SK-N-SH (cell line): ENCODE measurements around the gene SAT2. TPM values are rescaled to one million over a fixed set of nuclear protein-coding genes. Genes with fewer than 3 reads are reported as not detected.
"Not testable (repeated sequence)": the region's sequence is repeated elsewhere in the genome, so short reads cannot be mapped to it uniquely, and the experiment has no call there.

Source experiments
- CTCF ChIA-PET: fragments of 300-600, 350-600 bp; formaldehyde crosslinking; extraction: SDS; loops from one replicate; lab custom pipeline; 2021; lab: Yijun Ruan, JAX
- POLR2A ChIA-PET: fragments of 350-600 bp; sonication (Branson Sonifier 250); formaldehyde crosslinking; extraction: SDS; loops from one replicate; lab custom pipeline; 2020; ENCODE audit warnings: antibody characterized with exemption, inconsistent platforms; lab: Yijun Ruan, JAX
- DNase-seq: peaks from one replicate; pipeline ENCODE4 v3.0.0; 2012
- H2AFZ ChIP-seq: fragments of 200-600 bp; sonication (generic); 2 replicates; pipeline ENCODE4 v1.8.1; 2016; ENCODE audit warnings: antibody characterized with exemption, mild to moderate bottlenecking, low read depth
- H3F3A ChIP-seq: fragments of 200-600 bp; sonication (generic); replicated peaks from 2 replicates; pipeline ENCODE3; 2016; ENCODE audit warnings: antibody characterized with exemption, mild to moderate bottlenecking; ENCODE audit not compliant: insufficient read depth
- H3K27ac ChIP-seq, 2 experiments: fragments of 200-500 bp in 1 of 2; fragments of 200-600 bp in 1 of 2; sonication (Bioruptor generic) in 1 of 2; sonication (generic), shearing (Covaris generic) in 1 of 2; 2 replicates each; pipeline versions ENCODE4 v1.5.1 to v1.6.1; 2014 to 2016; ENCODE audit warnings: low read depth in 2 of 2, inconsistent platforms in 1 of 2, low read length in 1 of 2, mild to moderate bottlenecking in 1 of 2, mixed read lengths in 1 of 2
- H3K27me3 ChIP-seq: fragments of 200-600 bp; sonication (generic), shearing (Covaris generic); 2 replicates; pipeline ENCODE4 v1.6.1; 2016; ENCODE audit warnings: mixed run types; ENCODE audit not compliant: insufficient read depth
- H3K36me3 ChIP-seq, 2 experiments: fragments of 200-500 bp in 1 of 2; fragments of 200-600 bp in 1 of 2; sonication (Bioruptor generic) in 1 of 2; sonication (generic) in 1 of 2; replicated peaks in 1 of 2; 2 replicates each; pipeline versions ENCODE3 to v1.5.1; 2014 to 2016; ENCODE audit warnings: low read length in 1 of 2, mild to moderate bottlenecking in 1 of 2; ENCODE audit not compliant: insufficient read depth in 2 of 2, control insufficient read depth in 1 of 2
- H3K4me1 ChIP-seq, 2 experiments: fragments of 200-500 bp in 1 of 2; fragments of 200-600 bp in 1 of 2; sonication (Bioruptor generic) in 1 of 2; sonication (generic), shearing (Covaris generic) in 1 of 2; 2 replicates each; pipeline versions ENCODE4 v1.5.1 to v1.6.1; 2014 to 2016; ENCODE audit warnings: low read depth in 1 of 2, low read length in 1 of 2, mixed run types in 1 of 2; ENCODE audit not compliant: insufficient read depth in 2 of 2, control insufficient read depth in 1 of 2
- H3K4me2 ChIP-seq: fragments of 200-600 bp; sonication (generic), shearing (Covaris generic); 2 replicates; pipeline ENCODE4 v1.6.1; 2017; ENCODE audit warnings: mixed run types
- H3K4me3 ChIP-seq, 2 experiments: fragments of 200-500 bp in 1 of 2; fragments of 200-600 bp in 1 of 2; sonication (Bioruptor generic) in 1 of 2; sonication (generic), shearing (Covaris generic) in 1 of 2; 2 replicates each; pipeline versions ENCODE4 v1.5.1 to v1.8.1; 2014 to 2016; ENCODE audit warnings: low read depth in 2 of 2, inconsistent platforms in 1 of 2, low read length in 1 of 2, mild to moderate bottlenecking in 1 of 2, mixed read lengths in 1 of 2, moderate library complexity in 1 of 2
- H3K79me2 ChIP-seq: fragments of 200-600 bp; sonication (generic); 2 replicates; pipeline ENCODE4 v1.8.1; 2017; ENCODE audit warnings: mild to moderate bottlenecking; ENCODE audit not compliant: insufficient read depth
- H3K9ac ChIP-seq: fragments of 200-600 bp; sonication (generic); 2 replicates; pipeline ENCODE4 v1.6.1; 2017; ENCODE audit warnings: mixed run types
- H3K9me2 ChIP-seq: fragments of 200-600 bp; sonication (generic); 2 replicates; pipeline ENCODE4 v1.6.1; 2017; ENCODE audit warnings: mixed run types
- H3K9me3 ChIP-seq: fragments of 200-600 bp; sonication (generic); 2 replicates; pipeline ENCODE4 v1.6.1; 2017; ENCODE audit warnings: mixed run types, mild to moderate bottlenecking, moderate library complexity
- H4K20me1 ChIP-seq: fragments of 200-600 bp; sonication (generic); 2 replicates; pipeline ENCODE4 v1.6.1; 2017; ENCODE audit warnings: mild to moderate bottlenecking, mixed run types; ENCODE audit not compliant: insufficient read depth
- GABPA ChIP-seq: IDR thresholded peaks from 2 replicates; pipeline ENCODE4 v1.4.0; 2012; ENCODE audit warnings: low read depth, mild to moderate bottlenecking
- JUND ChIP-seq: IDR thresholded peaks from 2 replicates; pipeline ENCODE4 v1.4.0; 2012
- MXI1 ChIP-seq: IDR thresholded peaks from 2 replicates; pipeline ENCODE4 v1.6.1; 2012; ENCODE audit warnings: mild to moderate bottlenecking, low read depth, low read length, improper control_type of control experiment
- NFIC ChIP-seq: IDR thresholded peaks from 2 replicates; pipeline ENCODE4 v1.4.0; 2012; ENCODE audit warnings: borderline replicate concordance
- PBX3 ChIP-seq: IDR thresholded peaks from 2 replicates; pipeline ENCODE4; 2012
- USF2 ChIP-seq: fragments of 150-350 bp; IDR thresholded peaks from 2 replicates; pipeline ENCODE4 v1.6.1; 2017; ENCODE audit warnings: antibody characterized with exemption, low read length, low read depth, borderline replicate concordance
- WGBS: methylation state at CpG from one replicate; pipeline ENCODE4 v1.1.6; 2017; ENCODE audit warnings: low lambda C conversion rate; 5-methylcytosine and 5-hydroxymethylcytosine counted together
- polyA plus RNA-seq, 3 experiments: library from polyadenylated mRNA; depleted of rRNA; stranded (reverse); fragments of >200 nt; gene quantifications; 2 replicates each; pipeline ENCODE4 v1.2.3, GENCODE V29; 2012

The SAT2 gene
- polyA plus RNA-seq, 1 of the 3 experiments (the other 2 are of a cell fraction), result 43.1 TPM

DNA sequence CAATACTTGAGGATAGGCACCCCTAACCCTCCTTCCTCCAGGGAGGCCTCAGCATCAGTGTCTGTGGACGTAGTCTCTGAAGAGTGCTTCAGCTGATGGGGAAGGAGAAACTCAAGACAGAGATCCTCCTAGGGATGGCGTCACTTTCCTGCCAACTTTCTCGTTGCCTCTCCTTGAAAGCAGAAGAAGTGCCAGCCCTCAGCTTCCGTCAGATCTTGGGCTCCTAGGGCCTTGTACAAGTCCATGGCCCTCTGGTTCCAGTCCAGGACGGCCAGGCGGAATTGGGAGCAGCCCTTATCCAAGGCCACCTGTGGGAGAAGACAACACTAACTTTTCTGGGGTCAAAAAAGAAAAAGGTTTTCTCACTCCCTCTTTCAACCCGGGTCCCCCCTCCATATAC lies 1.3 kb downstream of the SAT2 start:
- peak overlapping the region; percentile 92 for H3K4me2 ChIP-seq
- H3K4me3 ChIP-seq, result peak overlapping the region; percentile 62 to 77; a peak in 3 of 4 replicates
- H3K9me3 ChIP-seq, result no peaks in the 10 kb centered on the region
- no peak overlapping the region for H2AFZ ChIP-seq
- H3K79me2 ChIP-seq, result peaks cover 10% of the 10 kb centered on the region; the same call in 1 of the 2 replicates
- DNase-seq, result no peak
- ChIA-PET CTCF (interaction anchor here (2.4 to 11.8 kb wide), 2 partner anchors 12 to 62 kb away, joined by 7 to 166 read pairs; partner anchors contain the start of genes FXR2, TP53 and WRAP53), POLR2A (interaction anchor here (1.4 to 2.8 kb wide), 3 partner anchors 12 to 61 kb away, joined by 3 to 37 read pairs (median 12); partner anchors contain the start of genes FXR2, TP53 and WRAP53)
- H3K4me1 ChIP-seq, result peaks cover 0 to 13% of the 10 kb centered on the region in 2 experiments; a peak in 1 of 4 replicates
- TF ChIP-seq JUND, result no peak
- H3K27me3 ChIP-seq, result no peaks in the 10 kb centered on the region
- no peak overlapping the region for H3K9ac ChIP-seq
- no peak overlapping the region for H3K27ac ChIP-seq
- no peaks in the 10 kb centered on the region for H3F3A ChIP-seq
- H3K9me2 ChIP-seq, result no peaks in the 10 kb centered on the region
- 89% methylated on average over 7 of the region's 7 CpGs for WGBS
- no peaks in the 10 kb centered on the region for H3K36me3 ChIP-seq
- no peaks in the 10 kb centered on the region for H4K20me1 ChIP-seq

- DNase-seq, H3K4me3 ChIP-seq, H4K20me1 ChIP-seq, H3K4me1 ChIP-seq, H3K4me2 ChIP-seq, H3F3A ChIP-seq, H3K27ac ChIP-seq, H3K9ac ChIP-seq, H2AFZ ChIP-seq, H3K9me2 ChIP-seq, H3K27me3 ChIP-seq, H3K36me3 ChIP-seq, H3K9me3 ChIP-seq, H3K79me2 ChIP-seq: not testable (repeated sequence)
- ChIA-PET POLR2A (interaction anchor here (1.7 kb wide), 1 partner anchor 42 kb away, joined by 3 read pairs; the partner anchor contains the start of gene MPDU1), CTCF (interaction anchor here (1.1 to 11.8 kb wide), 4 partner anchors 8 to 231 kb away, joined by 3 to 166 read pairs (median 6); partner anchors contain the start of genes FXR2, NAA38, TP53 and WRAP53)
- 97% methylated on average over 16 of the region's 16 CpGs for WGBS
Measured at GRCh38 chr17:7625749-7626148, 1.9 kb downstream of the SAT2 start.

DNA sequence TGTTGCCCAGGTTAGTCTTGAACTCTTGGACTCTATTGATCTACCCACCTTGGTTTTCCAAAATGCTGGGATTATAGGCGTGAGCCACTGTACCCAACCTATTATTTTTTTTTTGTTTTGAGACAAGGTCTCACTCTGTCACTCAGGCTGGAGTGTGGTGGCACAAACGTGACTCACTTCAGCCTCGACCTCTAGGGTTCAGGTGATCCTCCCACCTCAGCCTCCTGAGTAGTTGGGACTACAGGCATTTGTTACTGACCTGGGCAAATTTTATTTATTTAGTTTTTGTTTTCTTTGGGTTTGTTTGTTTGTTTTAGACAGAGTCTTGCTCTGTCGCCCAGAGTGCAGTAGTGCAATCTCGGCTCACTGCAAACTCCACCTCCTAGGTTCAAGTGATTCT lies 4.0 kb downstream of the SAT2 start:
- H3K9me3 ChIP-seq, result no peaks in the 10 kb centered on the region
- WGBS, result 75% methylated on average over 5 of the region's 5 CpGs
- no peaks in the 10 kb centered on the region for H3K36me3 ChIP-seq
- peaks cover 0 to 9% of the 10 kb centered on the region in 2 experiments; a peak in 1 of 4 replicates for H3K4me1 ChIP-seq
- ChIA-PET POLR2A (no interaction called here), CTCF (no interaction called here)
- no peaks in the 10 kb centered on the region for H3K27me3 ChIP-seq
- no peaks in the 10 kb centered on the region for H3K9me2 ChIP-seq
- H3K4me2 ChIP-seq, result no peak overlapping the region
- H3K27ac ChIP-seq, result no peak overlapping the region
- TF ChIP-seq GABPA (no peak), MXI1 (no peak), PBX3 (no peak), NFIC (no peak), USF2 (no peak)
- H3K4me3 ChIP-seq, result no peak overlapping the region
- no peak overlapping the region for H2AFZ ChIP-seq
- no peaks in the 10 kb centered on the region for H4K20me1 ChIP-seq
- peaks cover 10% of the 10 kb centered on the region; the same call in 1 of the 2 replicates for H3K79me2 ChIP-seq
- DNase-seq, result no peak
- H3F3A ChIP-seq, result no peaks in the 10 kb centered on the region
- H3K9ac ChIP-seq, result no peak overlapping the region
